Ureter (tissue), 1 donor: ENCODE results near the gene PKNOX2. TPM values are rescaled to one million over a fixed set of nuclear protein-coding genes. Genes with fewer than 3 reads are reported as not detected.

Experiments
- DNase-seq: peaks from one replicate; pipeline ENCODE4 v3.0.0-alpha.2; 2020; ENCODE audit warnings: low spot score
- total RNA-seq: library from RNA; stranded (reverse); gene quantifications from one replicate; pipeline ENCODE4 v1.2.4, GENCODE V29; 2023
- donor health status: DM: yes; HTN: yes; CAD: no.

Gene PKNOX2
- total RNA-seq, 1 donor from 2014 or later = 7.3 TPM

DNA sequence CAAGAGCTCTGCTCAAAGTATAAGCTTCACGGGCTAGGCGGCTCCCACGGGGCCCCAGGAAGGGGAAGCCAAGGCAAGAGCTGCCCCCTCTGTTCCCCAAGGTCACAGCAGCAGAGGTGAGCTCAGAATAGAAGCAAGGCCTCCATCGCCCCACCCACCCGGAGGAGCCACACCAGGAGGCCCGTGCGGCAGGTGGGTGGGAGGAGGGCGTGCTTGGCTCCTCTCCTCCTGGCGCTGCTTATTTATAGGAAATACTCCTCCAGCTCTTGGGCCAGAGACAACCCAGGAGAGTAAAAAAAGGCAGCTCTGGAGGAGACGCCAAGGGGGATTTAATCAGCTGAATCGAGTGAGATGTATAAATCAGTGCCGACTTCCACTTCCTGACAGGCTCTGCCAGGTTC, 243.8 kb downstream of the PKNOX2 start:
- no peak for DNase-seq

DNA sequence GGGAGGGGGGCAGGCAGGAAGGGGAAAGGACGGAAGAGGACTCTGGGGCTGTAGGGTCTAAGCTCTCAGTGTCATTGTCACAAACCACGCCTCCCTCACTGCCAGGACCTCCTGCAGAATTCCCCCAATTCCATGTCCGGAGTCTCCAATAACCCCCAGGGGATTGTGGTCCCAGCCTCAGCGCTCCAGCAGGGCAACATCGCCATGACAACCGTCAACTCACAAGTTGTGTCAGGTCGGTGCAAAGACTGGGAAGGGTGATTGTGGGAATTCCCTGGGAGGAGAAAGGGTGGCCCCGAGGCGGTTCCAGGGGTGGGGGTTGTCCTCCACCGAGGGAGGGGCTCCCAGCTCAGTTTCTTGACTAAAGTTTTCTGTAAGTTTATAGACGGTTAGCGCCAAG, 245.5 kb downstream of the PKNOX2 start:
- no peak for DNase-seq

DNA sequence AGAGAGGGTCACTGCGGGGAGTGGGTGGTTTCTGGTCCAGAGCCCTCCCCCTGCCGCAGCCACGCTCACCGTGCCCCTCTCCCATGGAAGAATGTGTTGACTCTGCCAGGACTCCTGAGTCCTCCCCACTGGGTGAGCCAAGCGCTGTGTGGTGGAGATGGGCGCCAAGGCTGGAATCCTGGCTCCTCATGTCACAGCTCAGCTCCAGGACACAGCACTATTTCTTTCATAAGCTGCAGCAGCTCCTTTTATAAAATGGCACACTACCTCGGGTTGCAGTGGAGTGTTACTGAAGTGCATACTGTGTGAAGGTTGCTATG, 247.6 kb downstream of the PKNOX2 start:
- DNase-seq = no peak

- no peak for DNase-seq
Measured at GRCh38 chr11:125412509-125412908, 248.0 kb downstream of the PKNOX2 start.

DNA sequence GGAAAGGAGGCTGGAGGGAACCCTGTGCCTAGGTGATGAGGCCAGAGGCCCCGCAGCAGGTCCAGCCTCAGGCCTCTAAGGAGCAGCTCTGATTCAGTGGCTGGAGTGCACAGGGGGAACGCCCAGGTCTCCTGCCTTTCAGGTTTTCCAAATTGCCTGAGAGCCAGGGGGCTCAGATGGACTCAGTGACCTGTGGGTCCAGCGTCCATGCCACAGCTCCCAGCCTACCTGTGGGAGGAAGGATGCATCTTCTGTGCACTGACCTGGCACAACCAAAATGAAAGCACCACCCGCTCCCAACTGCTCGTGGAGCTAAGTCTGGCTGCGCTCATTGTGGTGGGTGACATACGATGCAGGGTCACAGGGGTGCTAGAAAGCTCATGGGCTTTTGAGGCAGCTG, 248.7 kb downstream of the PKNOX2 start:
- DNase-seq = no peak

- no peak for DNase-seq
Measured at GRCh38 chr11:125414121-125414520, 249.6 kb downstream of the PKNOX2 start.

DNA sequence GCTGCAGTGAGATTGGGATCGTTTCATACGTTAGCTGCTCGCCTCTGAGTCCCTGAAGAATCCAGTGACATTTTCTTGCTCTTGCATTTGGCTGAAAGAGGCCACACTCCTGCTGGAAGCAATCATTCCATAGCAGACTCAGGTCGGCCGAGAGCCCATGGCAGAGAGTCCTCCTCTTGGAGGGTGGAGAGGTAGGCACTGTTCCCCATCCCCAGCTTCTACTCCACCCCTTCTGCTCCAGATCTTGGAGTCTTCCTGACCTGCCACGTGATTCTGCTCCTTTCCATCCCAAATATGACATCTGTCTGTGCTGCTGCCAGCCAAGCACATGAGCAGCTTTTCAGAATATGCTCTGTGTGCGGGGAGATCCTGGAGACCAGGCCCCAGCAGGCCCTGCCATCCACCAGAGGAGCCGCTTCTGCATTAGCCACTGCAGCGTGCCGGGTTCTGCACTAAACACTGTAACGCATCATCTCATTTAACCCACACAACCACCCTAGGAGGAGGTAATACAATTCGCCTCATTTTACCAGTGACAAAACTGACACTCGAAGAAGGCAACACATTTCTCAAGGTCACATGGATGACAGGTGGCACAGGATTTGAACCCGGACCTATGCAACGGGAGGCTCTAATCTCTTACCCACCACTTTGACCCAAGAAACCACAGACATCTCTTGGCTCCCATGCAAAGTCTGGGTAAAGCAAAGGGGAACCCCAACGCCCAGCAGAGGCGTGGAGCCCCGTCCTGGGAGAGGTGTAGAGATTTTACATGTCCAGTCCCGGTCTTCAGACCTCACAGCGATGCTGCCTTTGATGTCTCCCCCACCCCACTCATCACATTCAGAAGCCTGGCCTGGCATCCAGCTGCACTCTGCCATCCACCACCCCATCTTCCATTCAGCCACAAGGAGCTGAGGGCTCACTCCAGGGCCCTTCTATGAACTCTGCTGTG, 252.7 kb downstream of the PKNOX2 start:
- no peak for DNase-seq

DNA sequence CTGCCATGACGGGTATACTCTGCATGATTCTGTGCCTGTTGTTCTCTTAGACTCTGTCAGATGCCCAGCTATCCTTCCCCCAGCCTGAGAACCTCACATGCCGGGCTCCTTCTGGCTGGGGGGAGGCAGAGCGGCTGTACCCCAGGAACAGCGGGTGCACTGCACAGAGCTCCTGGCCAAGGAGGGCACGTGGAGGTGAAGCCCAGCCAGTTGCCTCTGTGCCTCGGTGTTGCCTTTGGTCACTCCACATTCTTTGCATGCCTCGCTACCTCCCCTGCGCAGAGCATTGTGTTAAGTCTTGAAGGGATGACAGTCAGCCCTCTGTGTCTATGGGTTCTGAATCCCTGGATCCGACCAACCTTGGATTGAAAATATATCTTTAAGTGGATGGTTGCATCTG, 253.8 kb downstream of the PKNOX2 start:
- no peak for DNase-seq

GRCh38 chr11:125422681-125423080, 258.1 kb downstream of the PKNOX2 start:
- no peak for DNase-seq

DNA sequence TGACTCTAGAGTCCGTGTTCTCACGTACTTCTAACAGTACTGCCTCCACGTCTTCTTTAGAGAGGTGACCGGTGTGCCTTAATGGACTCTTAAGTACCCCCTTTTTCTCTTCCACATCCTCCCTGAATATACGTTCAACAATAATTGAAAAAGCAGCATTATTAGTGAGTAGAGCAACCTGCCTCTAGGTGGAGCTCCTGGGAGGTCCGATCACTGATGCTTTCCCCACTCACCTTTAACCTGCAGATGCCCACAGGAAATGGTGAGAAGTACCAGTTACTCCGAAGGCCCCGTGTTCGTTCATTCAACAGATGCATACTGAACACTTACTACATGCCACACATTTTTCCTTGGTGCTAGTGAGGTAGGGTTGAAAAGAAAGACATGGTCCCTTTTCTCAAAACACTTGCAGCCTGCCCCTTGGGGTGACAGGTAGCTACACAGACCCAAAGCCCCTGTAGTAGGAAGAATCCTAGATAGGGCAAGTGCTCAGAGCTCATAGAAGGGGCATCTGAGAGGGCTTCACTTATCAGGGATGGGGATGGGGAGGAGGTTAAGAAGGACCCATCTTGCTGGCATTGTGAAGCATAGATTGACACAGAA, 258.8 kb downstream of the PKNOX2 start:
- DNase-seq = no peak

DNA sequence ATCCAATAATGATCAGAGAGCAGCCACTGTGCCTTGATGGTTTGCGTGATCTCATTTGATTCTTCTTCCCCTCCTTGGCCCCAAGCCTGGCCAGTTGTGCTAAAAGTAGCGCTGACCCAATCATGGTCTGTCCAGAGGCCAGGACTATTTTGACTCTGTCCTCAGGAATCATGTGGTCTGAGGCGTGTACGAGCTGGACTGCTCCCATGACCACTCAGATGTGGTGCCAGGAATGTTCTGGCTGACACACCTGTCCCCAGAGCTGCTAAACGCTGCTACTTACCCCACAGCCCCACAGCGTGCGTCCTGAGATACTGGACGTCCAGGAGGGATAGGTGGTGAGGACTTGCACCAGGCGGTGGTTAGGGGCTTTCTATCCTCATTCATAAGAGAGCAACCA, 261.1 kb downstream of the PKNOX2 start:
- DNase-seq = no peak

DNA sequence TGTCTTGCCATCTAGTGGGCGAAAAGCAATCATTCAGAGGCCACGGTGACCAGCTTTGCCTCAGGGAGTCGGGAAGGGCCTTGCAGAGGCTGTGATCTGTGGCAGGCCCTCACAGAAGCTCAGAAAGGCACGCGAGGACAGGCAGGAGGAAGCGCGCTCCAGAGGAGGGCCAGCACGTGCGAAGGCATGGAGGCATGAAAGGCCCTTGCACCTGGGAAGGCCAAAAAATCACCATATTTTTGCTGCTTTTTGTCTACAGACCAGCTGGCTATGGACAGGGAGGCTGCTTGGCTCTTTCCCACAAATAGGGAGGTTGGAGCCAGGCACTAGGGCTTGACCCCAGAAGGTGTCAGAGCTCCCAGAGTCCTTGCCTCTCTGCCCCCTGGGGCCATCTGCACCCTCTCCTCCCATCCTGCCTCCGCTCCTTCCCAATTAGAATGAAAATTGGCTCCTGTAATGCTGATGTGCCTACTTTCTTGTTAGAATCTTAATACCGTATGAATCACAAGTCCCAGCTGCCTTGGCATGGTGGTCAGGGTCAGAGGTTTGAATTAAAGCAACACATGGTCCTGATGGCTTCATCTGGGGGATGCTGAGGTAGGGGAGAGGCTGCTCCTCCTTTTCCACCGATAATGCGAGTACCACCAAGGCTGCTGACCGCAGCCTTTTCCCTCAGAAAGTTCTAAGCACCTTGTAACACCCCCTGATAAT, 262.4 kb downstream of the PKNOX2 start:
- no peak for DNase-seq

GRCh38 chr11:125428486-125429173, 264.1 kb downstream of the PKNOX2 start:
- no peak for DNase-seq

DNA sequence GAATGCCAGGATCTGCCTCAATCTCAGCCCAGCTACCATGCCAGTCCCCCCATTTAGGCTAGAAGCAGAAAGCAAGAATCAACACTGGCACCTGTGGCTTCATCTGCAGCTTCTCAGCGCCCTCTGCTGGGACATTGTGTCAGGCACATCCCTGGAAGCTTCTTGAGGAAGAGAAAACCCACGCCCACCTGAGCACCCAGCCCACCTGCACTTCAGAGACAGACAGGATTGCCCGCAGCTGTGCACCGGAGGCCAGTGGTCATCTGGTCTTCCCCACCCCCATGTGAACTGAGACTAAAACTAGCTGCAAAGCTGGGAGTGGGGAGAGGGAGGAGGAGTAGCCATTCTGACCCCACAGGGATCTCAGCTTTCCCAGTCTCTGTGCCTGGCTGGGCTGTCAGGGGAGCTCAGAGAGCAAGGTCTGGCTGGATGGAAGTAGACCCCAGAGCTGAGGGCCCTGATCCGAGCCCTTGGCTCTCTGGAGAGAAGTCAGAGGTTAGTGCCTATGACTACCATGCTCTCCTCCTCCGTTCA, 264.7 kb downstream of the PKNOX2 start:
- DNase-seq = peak; percentile 53

DNA sequence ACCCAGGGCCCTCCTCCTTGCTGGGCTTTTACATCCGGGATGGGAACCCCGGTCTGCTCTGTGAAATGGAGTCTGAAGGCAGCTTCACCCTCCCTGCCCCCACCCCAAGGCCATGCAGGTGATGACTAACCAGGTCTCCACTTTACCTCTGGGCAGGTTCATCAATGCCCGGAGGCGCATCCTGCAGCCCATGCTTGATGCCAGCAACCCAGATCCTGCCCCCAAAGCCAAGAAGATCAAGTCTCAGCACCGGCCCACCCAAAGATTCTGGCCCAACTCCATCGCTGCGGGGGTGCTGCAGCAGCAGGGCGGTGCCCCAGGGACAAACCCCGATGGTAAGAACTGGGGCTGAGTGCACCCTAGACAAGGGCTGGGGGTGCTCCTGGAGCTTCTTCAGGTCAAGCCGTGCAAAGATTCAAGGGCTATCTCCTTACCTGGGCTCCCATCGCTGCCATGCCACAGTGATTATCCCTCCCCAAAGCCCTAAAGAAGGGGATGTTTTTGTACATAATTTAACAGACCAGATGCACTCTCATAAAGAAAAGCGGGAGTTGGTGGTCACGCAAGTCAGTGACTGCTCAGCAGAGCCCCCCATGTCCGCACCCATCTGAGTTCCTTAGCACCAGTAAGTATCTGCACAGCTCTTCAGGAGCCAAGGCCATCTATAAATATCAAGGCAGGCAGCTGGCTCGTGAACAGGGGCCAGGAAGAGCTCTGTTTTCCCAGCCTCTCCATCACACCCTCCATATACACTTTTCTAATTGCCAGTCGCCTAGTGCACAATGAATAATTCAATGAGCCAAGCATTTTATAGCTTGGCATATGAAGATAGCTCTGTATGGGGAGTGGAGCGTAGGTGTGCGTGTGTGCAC, 265.5 kb downstream of the PKNOX2 start:
- no peak for DNase-seq

GRCh38 chr11:125431009-125431408, 266.5 kb downstream of the PKNOX2 start:
- no peak for DNase-seq

- no peak for DNase-seq
Measured at GRCh38 chr11:125431481-125431880, 266.9 kb downstream of the PKNOX2 start.

DNA sequence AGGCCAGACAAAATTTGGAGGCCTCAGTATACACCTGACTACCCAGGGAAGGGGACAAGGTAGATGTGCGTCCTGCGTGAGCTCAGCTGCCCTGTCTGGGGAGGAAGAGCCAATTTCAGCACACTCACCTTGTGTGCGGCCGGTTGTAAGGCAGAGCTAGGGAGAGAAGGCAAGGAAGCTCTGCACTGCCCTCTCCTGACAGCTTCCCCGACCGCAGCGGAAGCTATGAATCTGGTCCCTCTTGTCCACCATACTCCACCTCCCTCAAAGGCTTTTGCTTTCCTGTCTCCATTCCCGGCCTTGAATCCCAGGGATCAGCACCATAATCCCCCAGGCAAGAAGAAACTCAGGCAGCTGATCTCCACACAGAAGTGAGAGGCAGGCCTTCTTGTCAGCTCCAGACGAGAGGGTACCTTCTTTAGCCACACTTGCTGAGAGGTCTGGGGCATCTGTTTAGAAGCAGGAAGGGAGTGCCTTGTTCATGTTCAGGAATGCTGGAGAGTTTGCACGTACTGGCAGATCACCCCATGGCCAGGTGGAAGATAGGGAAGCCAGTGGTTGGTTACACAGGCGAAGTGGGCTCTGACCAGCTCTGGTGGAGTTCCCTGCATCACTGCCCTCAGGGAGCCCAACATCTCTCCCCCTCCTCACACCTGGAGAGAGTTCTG, 269.0 kb downstream of the PKNOX2 start:
- peak; percentile 60 for DNase-seq

DNA sequence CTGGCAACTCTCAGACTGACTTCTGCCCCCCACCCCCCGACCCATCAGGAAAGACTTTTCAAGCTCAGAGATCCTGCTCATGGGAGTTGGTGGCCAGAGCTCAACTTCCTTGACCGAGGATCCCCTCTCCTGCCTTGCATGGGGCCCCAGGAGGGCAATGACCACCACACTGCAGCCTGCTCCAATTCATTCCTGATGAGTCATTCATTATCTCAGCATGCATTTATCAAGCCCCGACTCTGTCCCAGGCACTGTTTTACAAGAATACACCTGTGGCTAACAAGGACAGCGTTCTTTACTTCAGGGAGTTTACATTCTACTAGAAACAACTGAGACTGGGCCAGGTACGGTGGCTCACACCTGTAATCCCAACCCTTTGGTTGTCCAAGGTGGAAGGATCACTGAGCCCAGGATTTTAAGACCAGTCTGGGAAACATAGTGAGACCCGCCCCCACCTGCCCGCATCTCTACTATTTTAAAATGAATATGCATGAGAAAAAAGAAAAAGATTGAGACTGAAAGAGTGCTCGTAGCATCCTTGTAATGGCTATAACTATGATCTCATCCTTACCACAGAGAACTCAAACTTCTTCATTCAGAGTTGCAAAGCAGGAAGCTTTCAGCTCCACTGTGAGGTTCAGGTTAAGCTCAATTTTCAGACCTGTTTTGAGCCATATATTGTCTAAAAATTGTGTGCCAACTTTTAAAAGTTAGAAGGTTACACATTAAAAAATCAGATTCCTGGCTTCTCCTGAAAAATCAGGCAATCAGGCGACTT, 271.1 kb downstream of the PKNOX2 start:
- no peak for DNase-seq
